OCI-LY1 (cell line): ENCODE measurements around the gene CDK18.
A peak's percentile ranks its signal among the peaks of the same experiment; 100 is the strongest.

Source experiments
- H2AFZ ChIP-seq: fragments of 200-600 bp; sonication (generic), shearing (Covaris generic); 2 replicates; pipeline ENCODE4 v1.6.0; 2014; ENCODE audit warnings: antibody characterized with exemption, mild to moderate bottlenecking, low read length
- H3F3A ChIP-seq: fragments of 200-600 bp; sonication (generic), shearing (Covaris generic); 2 replicates; pipeline ENCODE4 v1.6.0; 2014; ENCODE audit warnings: mild to moderate bottlenecking, antibody characterized with exemption, low read length, moderate library complexity; ENCODE audit not compliant: insufficient read depth
- H3K27ac ChIP-seq: fragments of 200-600 bp; sonication (generic); 2 replicates; pipeline ENCODE4 v1.5.1; 2014; ENCODE audit warnings: low read length, mixed run types, mild to moderate bottlenecking, low read depth; ENCODE audit not compliant: poor library complexity, severe bottlenecking
- H3K27me3 ChIP-seq: fragments of 200-600 bp; sonication (generic); 2 replicates; pipeline ENCODE4 v1.6.0; 2014; ENCODE audit warnings: antibody characterized with exemption, mild to moderate bottlenecking, low read length, moderate library complexity; ENCODE audit not compliant: insufficient read depth
- H3K36me3 ChIP-seq: fragments of 200-600 bp; sonication (generic); 2 replicates; pipeline ENCODE4 v1.6.1; 2014; ENCODE audit warnings: mild to moderate bottlenecking, antibody characterized with exemption, low read length, moderate library complexity, mixed read lengths; ENCODE audit not compliant: insufficient read depth
- H3K4me1 ChIP-seq: fragments of 200-600 bp; sonication (generic); 2 replicates; pipeline ENCODE4 v1.5.1; 2014; ENCODE audit warnings: mild to moderate bottlenecking, low read length, moderate library complexity; ENCODE audit not compliant: insufficient read depth, severe bottlenecking
- H3K4me2 ChIP-seq: fragments of 200-600 bp; sonication (generic), shearing (Covaris generic); 2 replicates; pipeline ENCODE4 v1.6.1; 2014; ENCODE audit warnings: low read length
- H3K4me3 ChIP-seq: fragments of 200-600 bp; sonication (generic); 2 replicates; pipeline ENCODE4 v1.5.1; 2014; ENCODE audit warnings: low read length, low read depth, mild to moderate bottlenecking, mixed read lengths; ENCODE audit not compliant: poor library complexity, severe bottlenecking
- H3K79me2 ChIP-seq: fragments of 200-600 bp; shearing (Covaris generic); 2 replicates; pipeline ENCODE4 v1.6.1; 2016; ENCODE audit warnings: mixed run types, low read length, mixed read lengths; ENCODE audit not compliant: insufficient read depth
- H3K9ac ChIP-seq: fragments of 200-600 bp; sonication (generic), shearing (Covaris generic); 2 replicates; pipeline ENCODE4 v1.6.1; 2014; ENCODE audit warnings: mild to moderate bottlenecking, low read length, mixed read lengths
- H3K9me2 ChIP-seq: fragments of 200-600 bp; sonication (generic), shearing (Covaris generic); 2 replicates; pipeline ENCODE4 v1.6.1; 2014; ENCODE audit warnings: low read depth, mild to moderate bottlenecking, low read length, mixed read lengths
- H3K9me3 ChIP-seq: fragments of 200-600 bp; shearing (Covaris generic); 2 replicates; pipeline ENCODE4 v1.6.1; 2014; ENCODE audit warnings: low read length, mixed read lengths
- H4K20me1 ChIP-seq: fragments of 200-600 bp; sonication (generic), shearing (Covaris generic); 2 replicates; pipeline ENCODE4 v1.6.0; 2016; ENCODE audit warnings: mild to moderate bottlenecking, low read length; ENCODE audit not compliant: insufficient read depth
- EZH2 ChIP-seq: fragments of 200-600 bp; sonication (generic), shearing (Covaris generic); IDR thresholded peaks from 2 replicates; pipeline ENCODE4 v1.8.0; 2017; ENCODE audit warnings: borderline replicate concordance, mixed run types, mild to moderate bottlenecking, antibody characterized with exemption, low read length, moderate library complexity, mixed read lengths
- TF ChIP-seq, protein P1 (sequence below): fragments of 200-600 bp; sonication (generic), shearing (Covaris generic); IDR thresholded peaks from 2 replicates; pipeline ENCODE4 v1.5.1; 2017; ENCODE audit warnings: mild to moderate bottlenecking, antibody characterized with exemption, low read length, moderate library complexity, mixed read lengths

Gene CDK18

GRCh38 chr1:205527931-205528330, 23.5 kb downstream of the CDK18 start:
- TF ChIP-seq EZH2: no peak
- TF ChIP-seq, protein P1, sequence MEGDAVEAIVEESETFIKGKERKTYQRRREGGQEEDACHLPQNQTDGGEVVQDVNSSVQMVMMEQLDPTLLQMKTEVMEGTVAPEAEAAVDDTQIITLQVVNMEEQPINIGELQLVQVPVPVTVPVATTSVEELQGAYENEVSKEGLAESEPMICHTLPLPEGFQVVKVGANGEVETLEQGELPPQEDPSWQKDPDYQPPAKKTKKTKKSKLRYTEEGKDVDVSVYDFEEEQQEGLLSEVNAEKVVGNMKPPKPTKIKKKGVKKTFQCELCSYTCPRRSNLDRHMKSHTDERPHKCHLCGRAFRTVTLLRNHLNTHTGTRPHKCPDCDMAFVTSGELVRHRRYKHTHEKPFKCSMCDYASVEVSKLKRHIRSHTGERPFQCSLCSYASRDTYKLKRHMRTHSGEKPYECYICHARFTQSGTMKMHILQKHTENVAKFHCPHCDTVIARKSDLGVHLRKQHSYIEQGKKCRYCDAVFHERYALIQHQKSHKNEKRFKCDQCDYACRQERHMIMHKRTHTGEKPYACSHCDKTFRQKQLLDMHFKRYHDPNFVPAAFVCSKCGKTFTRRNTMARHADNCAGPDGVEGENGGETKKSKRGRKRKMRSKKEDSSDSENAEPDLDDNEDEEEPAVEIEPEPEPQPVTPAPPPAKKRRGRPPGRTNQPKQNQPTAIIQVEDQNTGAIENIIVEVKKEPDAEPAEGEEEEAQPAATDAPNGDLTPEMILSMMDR: no peak
- no peak overlapping the region for H3K4me3 ChIP-seq
- peaks cover 8% of the 10 kb centered on the region for H3K4me1 ChIP-seq
- no peak overlapping the region for H2AFZ ChIP-seq
- no peaks in the 10 kb centered on the region for H4K20me1 ChIP-seq
- no peak overlapping the region for H3K9ac ChIP-seq
- no peaks in the 10 kb centered on the region for H3K27me3 ChIP-seq
- H3K9me2 ChIP-seq: no peaks in the 10 kb centered on the region
- H3F3A ChIP-seq: no peaks in the 10 kb centered on the region
- H3K27ac ChIP-seq: no peak overlapping the region
- H3K9me3 ChIP-seq: no peaks in the 10 kb centered on the region
- no peaks in the 10 kb centered on the region for H3K36me3 ChIP-seq
- no peak overlapping the region for H3K4me2 ChIP-seq
- H3K79me2 ChIP-seq: no peaks in the 10 kb centered on the region

GRCh38 chr1:205528446-205528886, 24.0 kb downstream of the CDK18 start:
- peaks cover 8% of the 10 kb centered on the region for H3K4me1 ChIP-seq
- no peaks in the 10 kb centered on the region for H3F3A ChIP-seq
- H3K9me2 ChIP-seq: no peaks in the 10 kb centered on the region
- H3K79me2 ChIP-seq: no peaks in the 10 kb centered on the region
- TF ChIP-seq, protein P1: no peak
- TF ChIP-seq EZH2: no peak
- no peaks in the 10 kb centered on the region for H3K36me3 ChIP-seq
- peak overlapping the region; percentile 54 for H3K4me3 ChIP-seq
- no peaks in the 10 kb centered on the region for H3K27me3 ChIP-seq
- H3K9ac ChIP-seq: no peak overlapping the region
- H3K4me2 ChIP-seq: peak overlapping the region; percentile 76; the same call in 1 of the 2 replicates
- no peaks in the 10 kb centered on the region for H4K20me1 ChIP-seq
- no peak overlapping the region for H2AFZ ChIP-seq
- H3K9me3 ChIP-seq: no peaks in the 10 kb centered on the region
- H3K27ac ChIP-seq: no peak overlapping the region

- Histone ChIP-seq H3K4me2 (peak overlapping the region; percentile 76), H3K27me3 (no peaks in the 10 kb centered on the region), H3K36me3 (no peaks in the 10 kb centered on the region), H3F3A (no peaks in the 10 kb centered on the region), H3K9ac (peak overlapping the region; percentile 48; the same call in 1 of the 2 replicates), H3K9me2 (no peaks in the 10 kb centered on the region), H3K27ac (no peak overlapping the region), H4K20me1 (no peaks in the 10 kb centered on the region), H2AFZ (no peak overlapping the region), H3K9me3 (no peaks in the 10 kb centered on the region), H3K4me3 (peak overlapping the region; percentile 54), H3K4me1 (peaks cover 8% of the 10 kb centered on the region), H3K79me2 (no peaks in the 10 kb centered on the region)
- no peak for TF ChIP-seq EZH2
- TF ChIP-seq, protein P1: peak; percentile 83
These were observed 24.7 kb downstream of the CDK18 start for GRCh38 chr1:205528887-205529825.
